PFSK-1 (cell line): ENCODE data around the gene FOSL2.

ENCODE experiments used
- FOXP2 ChIP-seq: optimal IDR thresholded peaks from 2 replicates; pipeline ENCODE3; 2011; ENCODE audit warnings: borderline replicate concordance, control low read depth, inconsistent platforms; ENCODE audit not compliant: insufficient read depth; ENCODE audit errors: extremely low read length, extremely low read depth
- POLR2AphosphoS5 ChIP-seq: IDR thresholded peaks from 2 replicates; pipeline ENCODE4 v1.6.1; 2012; ENCODE audit warnings: low read depth, mild to moderate bottlenecking, control low read depth, low read length, moderate library complexity
- REST ChIP-seq, 2 experiments: IDR thresholded peaks; 2 replicates each; pipeline versions ENCODE4 v1.6.1 to v1.8.0; 2011 to 2012; ENCODE audit warnings: low read depth in 2 of 2, low read length in 2 of 2, control low read depth in 1 of 2, inconsistent platforms in 1 of 2, mild to moderate bottlenecking in 1 of 2, moderate library complexity in 1 of 2; ENCODE audit not compliant: insufficient read depth in 1 of 2
- SIN3A ChIP-seq: IDR thresholded peaks from 2 replicates; pipeline ENCODE4 v1.6.1; 2012; ENCODE audit warnings: mild to moderate bottlenecking, low read length, moderate library complexity, borderline replicate concordance; ENCODE audit not compliant: insufficient read depth
- TAF1 ChIP-seq: IDR thresholded peaks from 2 replicates; pipeline ENCODE4 v1.6.1; 2012; ENCODE audit warnings: low read length, control low read depth, borderline replicate concordance; ENCODE audit not compliant: insufficient read depth

Gene FOSL2

GRCh38 chr2:28370354-28370753, 22.3 kb upstream of the FOSL2 start:
- TF ChIP-seq REST (IDR thresholded peaks at IDR 0.05; ENCODE audit: insufficient read depth in 1 of 2, low read depth in 2 of 2, low read length in 2 of 2): no peak
- TF ChIP-seq SIN3A: no peak
- no peak for TF ChIP-seq FOXP2
- TF ChIP-seq TAF1: no peak
- no peak for TF ChIP-seq POLR2AphosphoS5

GRCh38 chr2:28373854-28374253, 18.8 kb upstream of the FOSL2 start:
- TF ChIP-seq TAF1: no peak
- TF ChIP-seq SIN3A: no peak
- TF ChIP-seq REST (IDR thresholded peaks at IDR 0.05; ENCODE audit: insufficient read depth in 1 of 2, low read depth in 2 of 2, low read length in 2 of 2): no peak
- no peak for TF ChIP-seq POLR2AphosphoS5
- TF ChIP-seq FOXP2: no peak

GRCh38 chr2:28374331-28374730, 18.3 kb upstream of the FOSL2 start:
- TF ChIP-seq FOXP2: no peak
- no peak for TF ChIP-seq SIN3A
- TF ChIP-seq REST (IDR thresholded peaks at IDR 0.05; ENCODE audit: insufficient read depth in 1 of 2, low read depth in 2 of 2, low read length in 2 of 2): no peak
- TF ChIP-seq POLR2AphosphoS5: no peak
- TF ChIP-seq TAF1: no peak

DNA sequence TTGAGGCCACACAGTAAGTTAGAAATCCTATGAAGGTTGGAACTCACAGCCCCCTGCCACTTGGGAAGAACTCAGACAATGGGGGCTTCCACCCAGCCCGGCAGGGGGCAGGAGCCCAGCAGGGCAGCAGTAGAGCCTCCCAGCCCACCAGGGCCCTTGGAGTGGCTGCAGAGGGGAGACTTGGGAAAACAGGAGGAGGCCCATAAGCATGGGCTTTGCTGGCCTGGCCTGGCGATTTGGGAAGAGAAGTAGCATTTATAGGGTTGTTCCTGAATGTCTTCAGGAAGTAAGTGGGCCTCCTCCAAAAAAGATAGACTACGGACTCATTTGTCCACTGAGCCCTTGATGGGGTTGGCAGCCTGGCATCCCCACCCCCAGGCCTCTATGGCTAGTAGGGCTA, 17.4 kb upstream of the FOSL2 start:
- TF ChIP-seq REST (IDR thresholded peaks at IDR 0.05; ENCODE audit: insufficient read depth in 1 of 2, low read depth in 2 of 2, low read length in 2 of 2): no peak
- no peak for TF ChIP-seq SIN3A
- no peak for TF ChIP-seq TAF1
- TF ChIP-seq FOXP2: no peak
- no peak for TF ChIP-seq POLR2AphosphoS5
